ENCODE results near the gene ADCYAP1. TPM values are rescaled to one million over a fixed set of nuclear protein-coding genes. Genes with fewer than 3 reads are reported as not detected.
A peak's percentile ranks its signal among the peaks of the same experiment; 100 is the strongest.

Gene ADCYAP1
- total RNA-seq, 1 donor from 2014 or later = 1.5 TPM

DNA sequence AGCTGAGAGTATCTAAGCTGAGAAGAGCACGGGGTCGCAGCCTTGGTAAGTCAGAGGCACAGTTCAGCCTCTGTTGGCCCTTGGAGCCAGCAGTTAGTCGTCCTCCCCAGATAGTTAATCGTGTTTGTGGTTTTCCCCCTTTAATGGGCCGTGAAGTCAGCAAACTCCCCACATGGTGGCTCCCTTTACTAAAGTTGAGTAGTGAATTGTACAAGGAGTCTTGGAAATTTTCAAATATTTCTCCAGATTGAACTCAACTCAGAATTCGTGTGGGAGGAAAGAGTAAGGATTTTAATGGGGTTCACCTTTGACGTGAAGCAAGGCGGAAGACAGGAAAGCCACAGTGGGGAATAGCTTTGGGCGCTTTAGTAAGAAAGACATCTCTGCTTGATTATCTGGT lies 2.4 kb upstream of the ADCYAP1 start:
- Histone ChIP-seq H3K36me3 (no peaks in the 10 kb centered on the region), H3K4me3 (no peak overlapping the region), H3K4me1 (peaks cover 11% of the 10 kb centered on the region), H3K27ac (no peak overlapping the region), H3K27me3 (peaks cover 76% of the 10 kb centered on the region), H3K9me3 (no peaks in the 10 kb centered on the region)
- intact Hi-C loops (cut with DNase I) = no loop called here
- DNase-seq (no peak), ATAC-seq (no peak)
- TF ChIP-seq, protein P1, sequence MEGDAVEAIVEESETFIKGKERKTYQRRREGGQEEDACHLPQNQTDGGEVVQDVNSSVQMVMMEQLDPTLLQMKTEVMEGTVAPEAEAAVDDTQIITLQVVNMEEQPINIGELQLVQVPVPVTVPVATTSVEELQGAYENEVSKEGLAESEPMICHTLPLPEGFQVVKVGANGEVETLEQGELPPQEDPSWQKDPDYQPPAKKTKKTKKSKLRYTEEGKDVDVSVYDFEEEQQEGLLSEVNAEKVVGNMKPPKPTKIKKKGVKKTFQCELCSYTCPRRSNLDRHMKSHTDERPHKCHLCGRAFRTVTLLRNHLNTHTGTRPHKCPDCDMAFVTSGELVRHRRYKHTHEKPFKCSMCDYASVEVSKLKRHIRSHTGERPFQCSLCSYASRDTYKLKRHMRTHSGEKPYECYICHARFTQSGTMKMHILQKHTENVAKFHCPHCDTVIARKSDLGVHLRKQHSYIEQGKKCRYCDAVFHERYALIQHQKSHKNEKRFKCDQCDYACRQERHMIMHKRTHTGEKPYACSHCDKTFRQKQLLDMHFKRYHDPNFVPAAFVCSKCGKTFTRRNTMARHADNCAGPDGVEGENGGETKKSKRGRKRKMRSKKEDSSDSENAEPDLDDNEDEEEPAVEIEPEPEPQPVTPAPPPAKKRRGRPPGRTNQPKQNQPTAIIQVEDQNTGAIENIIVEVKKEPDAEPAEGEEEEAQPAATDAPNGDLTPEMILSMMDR (IDR thresholded peaks at IDR 0.05) = no peak

DNA sequence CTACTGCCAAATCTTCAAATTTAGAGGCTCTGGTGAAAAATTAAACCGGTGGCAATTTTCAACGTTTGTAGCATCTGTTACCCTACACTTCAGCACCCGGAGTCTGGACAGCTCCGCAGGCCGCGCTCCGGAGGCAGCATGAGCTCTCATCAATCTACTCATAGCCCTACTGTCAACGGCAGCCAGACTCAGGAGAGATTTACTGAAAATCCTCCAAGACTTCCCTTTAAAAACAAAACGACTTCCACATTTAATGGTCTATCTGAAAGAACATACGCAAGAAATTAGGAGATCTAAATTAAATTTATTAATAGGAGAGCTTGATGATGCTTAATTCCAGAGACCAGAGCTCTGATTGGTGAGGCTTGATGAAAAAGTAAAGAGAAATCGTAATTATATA lies 970 bp upstream of the ADCYAP1 start:
- ATAC-seq (peak; percentile 54), DNase-seq (peak; percentile 75)
- Histone ChIP-seq H3K9me3 (no peaks in the 10 kb centered on the region), H3K27ac (no peak overlapping the region), H3K36me3 (no peaks in the 10 kb centered on the region), H3K4me1 (peaks cover 21% of the 10 kb centered on the region), H3K27me3 (peaks cover 82% of the 10 kb centered on the region), H3K4me3 (no peak overlapping the region)
- intact Hi-C loops (cut with DNase I) = no loop called here
- TF ChIP-seq, protein P1 (IDR thresholded peaks at IDR 0.05) = no peak

DNA sequence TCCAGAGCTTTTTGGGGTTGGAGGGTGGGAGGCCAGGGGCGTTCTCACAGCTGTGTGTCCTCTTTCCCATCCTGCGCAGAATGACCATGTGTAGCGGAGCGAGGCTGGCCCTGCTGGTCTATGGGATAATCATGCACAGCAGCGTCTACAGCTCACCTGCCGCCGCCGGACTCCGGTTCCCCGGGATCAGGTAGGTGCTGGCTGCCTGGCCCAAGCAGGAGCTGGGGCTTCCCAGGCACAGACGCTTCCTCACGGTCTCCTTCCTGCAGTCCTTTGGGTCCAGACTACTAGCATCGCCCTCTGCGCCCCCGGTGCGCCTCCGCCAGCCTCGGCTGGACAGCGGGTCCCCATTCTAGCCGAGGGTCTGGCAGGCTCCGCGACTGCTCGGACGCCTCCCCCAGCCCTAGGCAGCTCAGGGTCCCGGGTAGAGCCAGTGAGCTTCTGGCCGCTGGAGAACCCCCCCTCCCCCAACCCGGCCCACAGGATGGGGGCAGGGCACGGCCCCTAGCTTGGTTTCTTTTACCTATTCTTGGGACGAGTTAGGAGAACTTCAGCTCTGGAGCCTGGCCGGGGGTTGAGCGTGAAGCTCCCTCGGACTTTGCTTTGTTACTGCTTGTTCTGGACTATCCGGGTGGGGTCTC lies 756 bp downstream of the ADCYAP1 start:
- DNase-seq (no peak), ATAC-seq (no peak)
- H3K4me3 ChIP-seq = no peak overlapping the region
- intact Hi-C loops (cut with DNase I) = no loop called here
- H3K27ac ChIP-seq = no peak overlapping the region
- peaks cover 28% of the 10 kb centered on the region for H3K4me1 ChIP-seq
- TF ChIP-seq, protein P1 (IDR thresholded peaks at IDR 0.05) = no peak
- H3K27me3 ChIP-seq = peaks cover 96% of the 10 kb centered on the region
- no peaks in the 10 kb centered on the region for H3K9me3 ChIP-seq
- H3K36me3 ChIP-seq = no peaks in the 10 kb centered on the region

DNA sequence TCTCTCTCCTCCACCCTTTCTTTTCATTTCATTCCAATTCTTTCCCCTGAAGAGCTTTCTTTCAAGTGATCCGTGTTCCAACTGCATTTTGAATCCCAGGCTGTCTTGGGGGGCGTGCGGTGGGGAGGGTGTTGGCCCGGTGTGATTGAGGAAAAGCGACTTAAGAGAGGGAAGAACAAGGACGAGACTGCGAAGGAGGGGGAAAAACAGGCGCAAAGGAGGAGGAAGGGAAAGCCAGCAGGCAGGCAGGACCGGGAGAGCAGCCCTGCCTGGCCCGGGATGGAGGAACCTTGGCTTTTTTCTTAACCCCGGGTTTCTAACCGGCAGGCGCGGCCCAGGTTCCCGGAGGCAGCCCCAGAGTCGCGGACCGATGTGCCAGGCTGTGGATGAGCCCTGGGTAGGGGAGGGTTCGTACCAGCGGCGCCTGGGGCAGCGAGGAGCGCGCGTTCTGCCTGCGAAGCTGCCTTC lies 1.3 kb downstream of the ADCYAP1 start:
- TF ChIP-seq, protein P1 (IDR thresholded peaks at IDR 0.05) = no peak
- intact Hi-C loops (cut with DNase I) = no loop called here
- Histone ChIP-seq H3K27ac (no peak overlapping the region), H3K9me3 (no peaks in the 10 kb centered on the region), H3K4me1 (peaks cover 28% of the 10 kb centered on the region), H3K36me3 (no peaks in the 10 kb centered on the region), H3K27me3 (peaks cover 97% of the 10 kb centered on the region), H3K4me3 (no peak overlapping the region)
- DNase-seq (no peak), ATAC-seq (no peak)

DNA sequence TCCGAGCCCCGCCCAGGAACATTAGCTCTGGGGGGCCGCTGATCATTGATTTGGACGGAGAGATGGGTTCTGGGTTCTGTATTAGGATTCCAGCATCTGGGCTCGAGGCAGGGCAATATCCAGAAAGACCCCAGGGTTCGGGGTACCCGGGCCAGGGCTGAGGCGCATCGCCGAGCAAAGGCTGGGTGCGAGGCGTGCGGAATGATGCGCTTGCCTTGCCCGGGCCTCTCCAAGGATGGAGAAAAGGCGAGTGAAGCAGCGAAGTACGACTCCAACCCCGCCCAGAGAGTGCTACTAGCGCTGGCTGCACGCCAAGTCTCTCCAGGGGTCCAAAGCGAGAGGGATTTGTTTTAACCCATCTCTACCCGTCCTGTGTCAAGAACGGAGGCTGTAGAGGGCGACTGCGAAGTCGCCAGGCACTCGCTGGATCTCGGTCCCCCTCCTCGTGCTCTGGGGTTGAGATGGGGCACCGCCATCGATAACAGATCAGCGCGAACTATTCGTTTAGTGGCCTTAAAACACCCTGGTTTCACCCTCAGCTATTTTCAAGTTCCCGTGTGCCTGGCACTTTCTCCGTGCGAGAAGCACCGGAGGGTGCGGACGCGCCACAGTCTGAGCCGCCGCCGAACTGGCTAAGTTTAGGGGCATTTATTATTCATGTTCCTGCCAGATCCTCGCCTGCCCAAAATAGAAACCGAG lies 1.9 kb downstream of the ADCYAP1 start:
- TF ChIP-seq, protein P1 (IDR thresholded peaks at IDR 0.05) = no peak
- peak overlapping the region; percentile 48 for H3K4me3 ChIP-seq

More for the DNA sequence above, 1.9 kb downstream of the ADCYAP1 start:
- no peaks in the 10 kb centered on the region for H3K36me3 ChIP-seq
- H3K27me3 ChIP-seq = peaks cover 97% of the 10 kb centered on the region
- H3K27ac ChIP-seq = no peak overlapping the region
- no peaks in the 10 kb centered on the region for H3K9me3 ChIP-seq
- intact Hi-C loops (cut with DNase I) = no loop called here
- ATAC-seq (no peak), DNase-seq (no peak)
- H3K4me1 ChIP-seq = peaks cover 28% of the 10 kb centered on the region

Measured in upper lobe of right lung (tissue), 1 donor.